Measurements from ENCODE around the gene AQP12A. TPM values are rescaled to one million over a fixed set of nuclear protein-coding genes. Genes with fewer than 3 reads are reported as not detected.

AQP12A gene
- total RNA-seq, 4 donors from 2014 or later, result not detected

GRCh38 chr2:240701736-240702639 is 10.3 kb downstream of the AQP12A start:
- no peaks in the 10 kb centered on the region for H3K4me1 ChIP-seq
- no peak for TF ChIP-seq POLR2AphosphoS5 (IDR thresholded peaks at IDR 0.05)
- no peak for TF ChIP-seq POLR2A (IDR thresholded peaks at IDR 0.05; ENCODE audit: low read depth)
- TF ChIP-seq EP300 (IDR thresholded peaks at IDR 0.05), result no peak
- TF ChIP-seq CTCF (IDR thresholded peaks at IDR 0.05), result no peak
- intact Hi-C loops (cut with DNase I), result loop anchor here (10.0 kb wide), 1 partner anchor 187 kb away; no protein-coding TSS in a partner anchor
- no peak overlapping the region for H3K27ac ChIP-seq (replicated peaks in 1 of 4)
- no peak overlapping the region for H3K4me3 ChIP-seq
- H3K9me3 ChIP-seq, result no peaks in the 10 kb centered on the region
- DNase-seq (ENCODE audit: extremely low spot score), result no peak
- H3K36me3 ChIP-seq, result no peaks in the 10 kb centered on the region
- H3K27me3 ChIP-seq, result peaks cover 0 to 56% (median 2%) of the 10 kb centered on the region in 4 donors
- 89% methylated on average over 28 of the region's 30 CpGs for WGBS

- Histone ChIP-seq H3K36me3 (no peaks in the 10 kb centered on the region), H3K4me3 (no peak overlapping the region), H3K27me3 (peaks cover 0 to 62% (median 2%) of the 10 kb centered on the region in 4 donors), H3K9me3 (no peaks in the 10 kb centered on the region), H3K4me1 (no peaks in the 10 kb centered on the region), H3K27ac (replicated peaks in 1 of 4) (no peak overlapping the region)
- no peak for DNase-seq (ENCODE audit: extremely low spot score)
- no peak for TF ChIP-seq CTCF (IDR thresholded peaks at IDR 0.05)
- no peak for TF ChIP-seq POLR2AphosphoS5 (IDR thresholded peaks at IDR 0.05)
- TF ChIP-seq POLR2A (IDR thresholded peaks at IDR 0.05; ENCODE audit: low read depth), result no peak
- TF ChIP-seq EP300 (IDR thresholded peaks at IDR 0.05), result no peak
- WGBS, result 86% methylated on average over 9 of the region's 9 CpGs
- intact Hi-C loops (cut with DNase I), result loop anchor here (10.0 kb wide), 1 partner anchor 188 kb away; no protein-coding TSS in a partner anchor
Observed at GRCh38 chr2:240702640-240703011, 11.0 kb downstream of the AQP12A start.

- no peak overlapping the region for H3K4me3 ChIP-seq
- H3K4me1 ChIP-seq, result no peaks in the 10 kb centered on the region
- H3K36me3 ChIP-seq, result no peaks in the 10 kb centered on the region
- no peak for TF ChIP-seq POLR2A (IDR thresholded peaks at IDR 0.05; ENCODE audit: low read depth)
- no peak for TF ChIP-seq POLR2AphosphoS5 (IDR thresholded peaks at IDR 0.05)
- H3K27me3 ChIP-seq, result peaks cover 0 to 65% (median 2%) of the 10 kb centered on the region in 4 donors
- intact Hi-C loops (cut with DNase I), result loop anchor here (10.0 kb wide), 1 partner anchor 189 kb away; no protein-coding TSS in a partner anchor
- WGBS, result 69% methylated on average over 9 of the region's 18 CpGs
- no peaks in the 10 kb centered on the region for H3K9me3 ChIP-seq
- H3K27ac ChIP-seq (replicated peaks in 1 of 4), result no peak overlapping the region
- DNase-seq (ENCODE audit: extremely low spot score), result no peak
Observed at GRCh38 chr2:240703417-240704341, 12.0 kb downstream of the AQP12A start.

- WGBS, result 72% methylated on average over 19 of the region's 19 CpGs
- Histone ChIP-seq H3K36me3 (no peaks in the 10 kb centered on the region), H3K9me3 (no peaks in the 10 kb centered on the region), H3K4me1 (no peaks in the 10 kb centered on the region), H3K27me3 (peaks cover 0 to 68% (median 2%) of the 10 kb centered on the region in 4 donors), H3K4me3 (no peak overlapping the region), H3K27ac (replicated peaks in 1 of 4) (no peak overlapping the region)
- no peak for DNase-seq (ENCODE audit: extremely low spot score)
- intact Hi-C loops (cut with DNase I), result loop anchor here (10.0 kb wide), 1 partner anchor 190 kb away; no protein-coding TSS in a partner anchor
- no peak for TF ChIP-seq POLR2AphosphoS5 (IDR thresholded peaks at IDR 0.05)
- TF ChIP-seq POLR2A (IDR thresholded peaks at IDR 0.05; ENCODE audit: low read depth), result no peak
- no peak for TF ChIP-seq EP300 (IDR thresholded peaks at IDR 0.05)
- TF ChIP-seq CTCF (IDR thresholded peaks at IDR 0.05), result no peak
Observed at GRCh38 chr2:240704651-240705050, 13.0 kb downstream of the AQP12A start.

Measured in esophagus muscularis mucosa (tissue), 4 donors.